GM12891 (cell line): ENCODE measurements around the gene MRPL12.

Experiments
- POLR2A ChIP-seq: IDR thresholded peaks from 2 replicates; pipeline ENCODE4 v1.6.1; 2011; ENCODE audit warnings: low read depth, low read length, control low read depth
- POLR2AphosphoS5 ChIP-seq: IDR thresholded peaks from 2 replicates; pipeline ENCODE4 v1.6.1; 2011; ENCODE audit warnings: low read depth, low read length, control low read depth
- POU2F2 ChIP-seq: IDR thresholded peaks from 2 replicates; pipeline ENCODE4 v1.6.1; 2011; ENCODE audit warnings: low read depth, mild to moderate bottlenecking, control low read depth, low read length, moderate library complexity
- SPI1 ChIP-seq: IDR thresholded peaks from 2 replicates; pipeline ENCODE4 v1.6.1; 2011; ENCODE audit warnings: low read depth, low read length, control low read depth
- TAF1 ChIP-seq: IDR thresholded peaks from 2 replicates; pipeline ENCODE4 v1.6.1; 2011; ENCODE audit warnings: low read depth, low read length, control low read depth

- TF ChIP-seq POLR2A (no peak), POU2F2 (no peak), POLR2AphosphoS5 (no peak), TAF1 (no peak), SPI1 (no peak)
Measured at GRCh38 chr17:81723651-81724209, 20.6 kb downstream of the MRPL12 start.
